Measurements from ENCODE around the gene DEFB112.
A peak's percentile ranks its signal among the peaks of the same experiment; 100 is the strongest.

DEFB112 gene, protein sequence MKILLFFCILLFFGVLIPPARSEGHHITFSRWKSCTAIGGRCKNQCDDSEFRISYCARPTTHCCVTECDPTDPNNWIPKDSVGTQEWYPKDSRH

GRCh38 chr6:50049829-50050228 is at the start of gene DEFB112:
Gene DEFB112, minus strand, starts transcription at chr6:50049929. Its CDS starts 60 bp downstream, at chr6:50049869.
- DNase-seq (ENCODE audit: low read depth): no peak

GRCh38 chr6:50098641-50098993 is 48.9 kb upstream of the DEFB112 start:
- no peak for DNase-seq (ENCODE audit: low read depth)

- no peak for DNase-seq (ENCODE audit: low read depth)
Measured at GRCh38 chr6:50097966-50098640, 48.4 kb upstream of the DEFB112 start.

DNA sequence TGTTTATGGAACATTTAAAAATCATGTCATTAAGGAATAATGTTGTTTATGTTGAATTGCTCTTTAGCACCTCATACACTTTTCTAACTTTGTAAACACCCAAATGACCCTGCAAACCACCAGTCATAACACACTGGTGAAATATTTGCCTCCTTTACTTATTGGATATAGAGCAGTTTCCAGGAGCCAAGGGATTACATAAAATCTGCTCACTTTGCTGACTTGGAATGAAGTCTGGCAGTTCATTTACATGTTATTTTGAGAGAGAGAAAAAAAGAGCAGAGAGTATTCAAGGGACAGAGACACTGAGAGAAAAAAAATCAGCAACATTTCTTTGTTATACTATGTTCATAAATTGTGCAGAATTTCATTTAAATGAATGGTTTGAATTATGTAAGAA is 46.6 kb upstream of the DEFB112 start:
- DNase-seq (ENCODE audit: low read depth): no peak

DNA sequence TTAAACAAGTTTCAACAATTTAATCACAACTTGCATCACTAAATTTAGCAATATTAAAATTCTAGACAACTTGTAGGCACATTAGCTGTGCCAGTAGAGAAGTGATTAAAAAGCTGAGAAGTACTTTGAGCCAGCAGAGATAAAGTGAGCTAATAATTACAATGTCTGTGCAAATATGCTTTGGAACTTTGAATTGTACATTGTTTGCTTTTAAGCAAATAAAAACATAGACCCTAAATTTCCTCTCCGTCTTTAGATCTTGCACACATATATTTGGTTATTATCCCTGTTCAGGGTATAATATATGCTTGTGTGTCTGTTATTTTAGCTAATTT is 44.2 kb upstream of the DEFB112 start:
- no peak for DNase-seq (ENCODE audit: low read depth)

DNA sequence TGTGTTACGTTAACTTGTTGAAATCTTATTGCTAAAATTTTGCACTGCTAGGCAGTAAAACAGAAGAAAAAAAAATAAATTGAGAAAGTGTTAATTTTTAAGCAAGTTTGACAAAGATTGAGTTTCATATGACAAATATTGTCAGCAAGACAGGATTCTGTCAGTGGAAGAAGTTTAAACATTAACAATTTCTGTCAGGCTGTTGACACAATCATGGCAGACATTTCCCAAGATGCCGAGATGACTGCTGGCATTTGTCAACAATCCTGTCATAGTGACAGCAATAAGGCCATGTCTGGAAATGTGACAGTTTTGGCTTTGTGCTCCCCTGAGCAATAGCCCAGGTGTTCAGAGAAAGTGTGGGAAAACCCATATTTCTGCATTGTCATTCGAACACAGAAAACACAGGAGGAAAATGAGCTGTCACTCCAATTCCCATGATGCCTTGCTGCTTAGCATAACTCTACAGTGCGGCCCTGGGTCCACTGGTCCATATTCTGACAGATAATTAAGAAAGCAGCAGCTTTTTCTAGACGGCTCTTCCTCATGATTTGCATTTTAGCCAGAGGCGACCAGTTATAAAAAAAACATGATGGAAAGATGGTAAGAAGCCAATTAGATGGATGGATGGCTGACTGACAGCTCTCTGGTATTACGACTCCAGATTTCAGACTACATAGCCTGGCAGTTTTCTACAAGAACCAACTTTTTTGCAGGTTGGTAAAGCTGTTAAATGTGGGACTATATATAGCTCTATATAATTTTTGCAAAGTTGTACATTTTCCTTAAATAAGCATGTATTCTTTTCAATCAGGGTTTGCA is 43.6 kb upstream of the DEFB112 start:
- DNase-seq (ENCODE audit: low read depth): no peak

GRCh38 chr6:50091641-50092040 is 41.9 kb upstream of the DEFB112 start:
- peak; percentile 31 for DNase-seq (ENCODE audit: low read depth)

DNA sequence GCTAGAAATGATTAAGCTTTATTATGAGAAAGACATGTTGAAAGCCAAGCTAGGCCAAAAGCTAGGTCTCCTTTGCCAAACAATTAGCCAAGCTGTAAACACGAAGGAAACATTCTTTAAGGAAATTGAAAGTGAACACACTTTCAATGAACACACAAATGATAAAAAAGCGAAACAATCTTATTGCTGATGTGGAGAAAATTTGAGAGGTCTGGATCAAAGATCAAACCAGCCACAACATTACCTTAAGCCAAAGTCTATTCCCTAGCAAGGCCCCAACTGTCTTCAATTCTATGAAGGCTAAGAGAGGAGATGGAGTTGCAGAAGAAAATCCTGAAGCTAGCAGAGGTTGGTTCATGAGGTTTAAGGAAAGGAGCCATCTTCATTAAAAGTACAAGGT is 40.2 kb upstream of the DEFB112 start:
- DNase-seq (ENCODE audit: low read depth): no peak

GRCh38 chr6:50087231-50087954 is 37.7 kb upstream of the DEFB112 start:
- DNase-seq (ENCODE audit: low read depth): peak; percentile 89

DNA sequence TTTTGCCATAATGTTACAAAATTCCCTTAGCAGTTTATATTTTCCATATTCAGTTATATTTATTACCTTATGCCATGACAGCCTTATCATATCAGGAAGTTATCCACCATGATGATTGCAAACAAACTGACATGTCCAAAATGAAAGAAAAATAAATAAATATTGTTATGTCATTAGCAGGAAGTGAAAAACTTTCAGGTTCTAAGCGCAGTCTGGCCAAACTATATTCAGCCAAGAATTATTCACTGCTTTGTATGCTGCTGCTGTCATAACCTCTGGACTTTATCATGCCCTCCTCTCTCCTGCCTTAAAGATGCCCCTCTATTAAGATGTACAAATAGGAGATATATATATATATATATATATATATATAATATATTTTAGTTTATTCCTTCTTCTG is 27.7 kb upstream of the DEFB112 start:
- no peak for DNase-seq (ENCODE audit: low read depth)

GRCh38 chr6:50076431-50076830 is 26.7 kb upstream of the DEFB112 start:
- no peak for DNase-seq (ENCODE audit: low read depth)

DNA sequence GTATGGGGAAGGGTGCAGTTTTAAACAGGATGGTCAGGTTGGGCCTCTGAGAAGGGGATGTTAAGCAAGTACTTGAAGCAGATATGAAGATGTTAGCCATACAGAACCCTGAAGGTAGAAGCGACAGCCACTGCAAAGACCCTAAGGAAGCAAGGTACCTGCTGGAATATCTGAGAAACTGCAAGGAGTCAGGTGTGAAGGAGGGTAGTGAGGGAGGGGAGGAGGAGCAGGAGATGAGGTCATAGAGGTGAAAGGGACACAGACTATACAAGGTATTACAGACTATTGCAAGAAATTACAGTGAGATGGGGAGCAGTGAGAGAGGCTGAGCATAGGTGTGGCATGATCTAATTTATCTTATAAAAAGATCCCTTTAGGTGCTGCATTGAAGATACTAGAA is 22.2 kb upstream of the DEFB112 start:
- DNase-seq (ENCODE audit: low read depth): no peak

GRCh38 chr6:50070101-50070500 is 20.4 kb upstream of the DEFB112 start:
- no peak for DNase-seq (ENCODE audit: low read depth)

GRCh38 chr6:50062051-50062450 is 12.3 kb upstream of the DEFB112 start:
- no peak for DNase-seq (ENCODE audit: low read depth)

GRCh38 chr6:50056242-50056641 is 6.5 kb upstream of the DEFB112 start:
- no peak for DNase-seq (ENCODE audit: low read depth)

DNA sequence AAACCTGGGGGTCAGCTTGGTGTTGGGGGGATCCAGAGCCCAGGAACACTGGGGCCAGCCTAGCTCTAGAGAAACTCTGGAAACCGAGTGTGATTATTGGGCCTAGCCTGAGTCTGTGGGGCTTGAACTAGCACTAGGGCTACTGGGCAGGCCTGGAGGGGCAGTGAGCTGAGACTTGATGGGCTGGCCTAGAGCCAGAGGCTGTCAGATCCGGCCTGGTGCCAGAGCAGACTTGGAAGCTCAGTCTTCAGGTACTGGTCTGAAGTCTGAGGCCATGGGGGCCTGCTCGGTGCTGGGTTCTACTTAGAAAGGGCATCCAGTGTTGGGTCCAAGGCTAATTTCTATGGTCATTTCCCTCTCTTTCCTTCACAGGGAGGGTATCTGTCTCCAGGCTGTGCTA is 2.7 kb downstream of the DEFB112 start:
- DNase-seq (ENCODE audit: low read depth): no peak

DNA sequence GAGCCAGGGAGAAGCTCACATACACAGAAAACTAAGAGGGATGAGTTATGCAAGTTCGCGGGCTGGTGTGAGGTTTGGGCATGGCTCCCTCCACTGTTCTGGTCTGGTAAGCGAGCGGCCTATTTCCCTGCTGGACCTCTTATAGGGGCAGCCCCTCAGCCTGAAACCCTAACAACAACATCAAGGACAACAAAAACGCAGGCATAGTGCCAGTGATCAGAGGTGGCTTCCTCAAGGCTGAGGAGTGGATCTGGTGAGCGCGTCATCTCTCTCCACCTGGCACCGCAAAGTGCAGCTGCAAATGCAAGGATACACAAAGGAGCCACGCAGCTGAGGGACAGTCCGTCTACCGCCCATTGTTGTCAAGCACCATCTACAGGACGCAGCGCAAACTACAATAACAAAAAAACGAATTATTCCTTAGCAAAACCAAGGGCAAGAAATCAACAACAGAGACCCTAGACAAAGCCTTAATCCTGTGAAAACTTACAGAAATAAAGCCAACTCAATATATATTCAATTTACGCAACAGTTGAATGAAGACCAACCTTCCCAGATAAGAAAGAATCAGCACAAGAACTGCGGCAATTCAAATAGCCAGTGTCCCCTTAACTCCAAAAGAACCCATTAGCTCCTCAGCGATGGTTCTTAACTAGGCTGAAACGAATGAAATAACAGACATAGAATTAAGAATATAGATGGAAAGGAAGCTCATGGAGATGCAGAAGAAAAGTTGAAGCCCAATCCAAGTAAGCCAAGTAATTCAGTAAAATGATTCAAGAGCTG is 18.8 kb downstream of the DEFB112 start:
- no peak for DNase-seq (ENCODE audit: low read depth)

- no peak for DNase-seq (ENCODE audit: low read depth)
Measured at GRCh38 chr6:50030350-50030749, 19.4 kb downstream of the DEFB112 start.

GRCh38 chr6:50025258-50025657 is 24.5 kb downstream of the DEFB112 start:
- DNase-seq (ENCODE audit: low read depth): no peak

- no peak for DNase-seq (ENCODE audit: low read depth)
Measured at GRCh38 chr6:50021894-50022293, 27.8 kb downstream of the DEFB112 start, which contains the start of gene DEFB110. Gene DEFB110, minus strand, starts transcription at chr6:50021994. Its CDS starts 59 bp downstream, at chr6:50021935.

GRCh38 chr6:50007819-50008218 is 41.9 kb downstream of the DEFB112 start:
- peak; percentile 28 for DNase-seq (ENCODE audit: low read depth)

DNA sequence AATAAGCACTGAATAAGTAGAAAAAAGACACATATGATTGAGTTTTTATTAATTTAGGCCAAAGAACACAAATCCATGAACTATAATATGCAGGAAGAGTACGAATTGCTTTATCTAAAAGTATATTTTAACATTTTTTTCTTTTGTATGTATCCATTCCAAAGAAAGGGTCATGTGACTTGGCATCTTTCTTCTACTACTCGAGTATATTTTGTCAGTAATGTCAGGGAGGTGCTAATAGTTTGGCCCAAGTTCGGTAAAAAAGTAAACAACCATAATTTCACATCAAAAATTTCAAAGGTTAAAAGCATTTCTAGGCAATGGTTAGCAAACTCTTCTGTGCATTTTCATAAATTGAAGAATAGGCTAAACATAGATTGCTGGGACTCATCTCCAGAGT is 46.6 kb downstream of the DEFB112 start:
- no peak for DNase-seq (ENCODE audit: low read depth)

All from GM04503 (cell line).